HG03575 (cell line): Measurements from ENCODE around the gene DHRS7.

Experiments
- ATAC-seq: cut with Tn5 transposase; IDR thresholded peaks from one replicate; pipeline ENCODE4 v1.9.1; 2021; ENCODE audit not compliant: unreplicated experiment, insufficient number of reproducible peaks, low FRiP score; ENCODE audit errors: extremely low read depth

DHRS7 gene, protein sequence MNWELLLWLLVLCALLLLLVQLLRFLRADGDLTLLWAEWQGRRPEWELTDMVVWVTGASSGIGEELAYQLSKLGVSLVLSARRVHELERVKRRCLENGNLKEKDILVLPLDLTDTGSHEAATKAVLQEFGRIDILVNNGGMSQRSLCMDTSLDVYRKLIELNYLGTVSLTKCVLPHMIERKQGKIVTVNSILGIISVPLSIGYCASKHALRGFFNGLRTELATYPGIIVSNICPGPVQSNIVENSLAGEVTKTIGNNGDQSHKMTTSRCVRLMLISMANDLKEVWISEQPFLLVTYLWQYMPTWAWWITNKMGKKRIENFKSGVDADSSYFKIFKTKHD

DNA sequence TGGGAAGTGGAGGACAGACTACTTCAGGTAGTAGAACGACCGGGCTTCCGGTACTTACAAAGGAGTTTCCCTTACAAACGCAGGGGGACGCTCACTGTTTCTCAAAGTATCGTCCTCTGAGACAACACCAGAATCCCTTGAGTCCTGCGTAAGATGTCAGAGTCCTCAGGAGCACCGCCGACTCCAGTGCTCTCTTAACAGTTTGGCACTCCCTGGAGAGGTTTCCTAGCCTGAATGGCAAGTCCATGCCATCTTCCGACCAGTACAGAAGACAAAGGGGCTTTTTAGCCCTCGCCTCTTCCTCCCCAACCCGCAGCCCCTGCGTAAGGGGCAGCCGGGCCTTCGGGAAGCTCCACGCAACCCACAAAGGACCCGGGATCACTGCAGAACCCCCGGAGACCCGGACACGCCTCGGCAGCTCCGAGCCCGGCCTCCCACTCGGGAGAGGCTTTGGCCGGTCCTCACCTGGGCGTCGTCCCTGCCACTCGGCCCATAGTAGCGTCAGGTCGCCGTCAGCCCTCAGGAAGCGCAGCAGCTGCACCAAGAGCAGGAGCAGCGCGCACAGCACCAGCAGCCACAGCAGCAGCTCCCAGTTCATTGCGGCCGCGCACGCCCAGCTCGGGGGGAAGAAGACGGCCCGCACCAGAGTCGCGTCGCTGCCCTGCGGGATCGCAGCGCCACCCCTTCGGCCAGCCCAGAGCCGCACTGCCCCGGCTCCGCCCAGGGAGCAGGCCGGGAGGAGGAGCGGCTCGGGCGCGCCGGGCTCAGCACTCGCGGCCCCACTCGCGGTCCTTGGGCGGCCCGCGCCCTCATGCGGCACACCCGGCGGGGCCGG, at the start of gene DHRS7:
Gene DHRS7, minus strand, starts transcription at position 687 of the 835 bp plus-strand sequence. Its CDS starts 89 bp downstream, at position 598.
- peak; percentile 34 for ATAC-seq

DNA sequence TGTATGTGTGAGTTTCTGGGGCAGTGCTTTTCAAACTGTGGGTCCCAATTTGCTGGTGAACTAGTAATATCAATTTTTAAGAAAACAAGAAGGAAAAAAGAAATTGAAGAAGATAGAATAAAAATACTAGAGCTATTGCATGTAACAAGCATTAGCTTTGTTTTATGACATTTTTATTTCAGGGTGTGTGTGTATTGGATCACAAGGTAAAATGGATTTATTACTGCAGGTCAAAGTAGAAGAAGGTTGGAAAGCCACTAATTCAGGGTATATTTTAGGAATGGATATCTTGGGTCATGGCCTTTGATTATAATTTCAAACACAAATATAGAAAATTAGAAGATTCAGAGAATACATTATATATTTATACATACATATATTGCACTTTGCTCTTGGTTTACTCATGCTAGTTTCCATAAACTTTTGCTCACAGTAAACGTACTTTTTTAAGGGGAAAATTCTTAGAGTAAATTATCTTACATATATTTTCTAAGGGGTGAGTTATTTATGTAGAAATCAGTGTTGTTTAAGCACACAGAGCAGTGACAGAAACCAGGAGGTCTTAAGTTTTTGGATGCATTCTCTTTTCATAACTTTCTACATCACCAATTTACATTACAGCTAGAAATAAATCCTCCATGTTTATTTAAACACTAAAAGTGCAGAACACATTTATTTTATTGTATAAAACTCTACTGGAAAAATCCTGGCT, 49.4 kb upstream of the DHRS7 start:
- no peak for ATAC-seq

DNA sequence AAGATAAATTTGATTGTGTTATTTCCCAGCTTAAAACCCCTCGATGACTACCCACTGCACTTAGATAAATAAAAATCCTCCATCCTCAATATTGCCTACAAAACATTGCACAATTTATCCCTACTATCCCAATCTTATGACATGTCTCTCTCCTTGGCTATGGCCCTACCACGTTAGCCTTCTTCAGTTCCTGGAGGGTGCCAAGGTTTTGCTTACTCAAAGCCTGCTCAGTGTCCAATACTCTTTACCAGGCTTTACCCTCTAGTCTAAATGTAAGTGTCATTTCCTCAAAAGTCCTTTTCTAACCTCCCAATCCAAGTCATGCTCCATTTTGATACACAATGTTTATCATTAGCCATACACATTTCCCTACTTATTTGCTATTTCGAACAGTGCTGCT, 48.8 kb upstream of the DHRS7 start:
- no peak for ATAC-seq

DNA sequence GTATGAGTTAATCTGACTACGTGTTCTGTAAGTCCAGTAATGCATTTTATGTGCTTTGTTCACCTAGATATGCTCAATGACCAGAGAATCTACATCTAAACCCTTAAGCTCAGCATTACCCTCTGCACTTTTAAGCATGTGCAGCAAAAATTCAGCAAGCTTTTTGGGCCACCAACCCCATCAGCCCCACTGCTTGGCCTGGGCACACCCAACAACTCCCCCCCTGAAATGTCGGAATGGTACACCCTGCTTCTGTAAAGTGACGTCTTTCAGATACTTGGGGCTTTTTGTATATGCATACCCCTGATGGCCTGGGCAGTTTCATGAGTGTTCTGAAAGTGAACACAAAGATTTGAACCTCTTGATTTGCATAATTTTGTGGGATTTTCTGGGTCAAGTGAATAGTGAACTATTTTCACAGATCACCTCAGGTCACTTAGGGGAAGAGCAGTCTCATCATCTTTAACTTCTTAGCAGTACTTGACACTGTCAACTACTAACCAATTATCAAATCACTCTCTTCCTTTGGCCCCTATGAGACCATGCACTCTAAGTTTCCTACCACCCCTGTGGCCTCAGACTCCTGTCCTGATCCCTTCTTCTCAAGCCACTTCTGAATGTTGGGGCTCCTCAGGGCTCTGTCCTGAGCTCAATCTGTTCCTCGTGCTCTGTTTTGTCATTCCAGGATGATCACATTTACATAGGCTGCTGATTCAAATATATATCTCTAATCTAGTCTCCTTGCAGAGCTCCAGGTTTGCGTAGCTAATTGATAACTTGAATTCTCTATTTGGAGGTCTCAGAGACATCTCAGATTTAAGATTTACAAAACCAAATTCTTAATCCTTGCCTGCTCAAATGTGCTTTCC, 47.5 kb upstream of the DHRS7 start:
- ATAC-seq: peak; percentile 91

DNA sequence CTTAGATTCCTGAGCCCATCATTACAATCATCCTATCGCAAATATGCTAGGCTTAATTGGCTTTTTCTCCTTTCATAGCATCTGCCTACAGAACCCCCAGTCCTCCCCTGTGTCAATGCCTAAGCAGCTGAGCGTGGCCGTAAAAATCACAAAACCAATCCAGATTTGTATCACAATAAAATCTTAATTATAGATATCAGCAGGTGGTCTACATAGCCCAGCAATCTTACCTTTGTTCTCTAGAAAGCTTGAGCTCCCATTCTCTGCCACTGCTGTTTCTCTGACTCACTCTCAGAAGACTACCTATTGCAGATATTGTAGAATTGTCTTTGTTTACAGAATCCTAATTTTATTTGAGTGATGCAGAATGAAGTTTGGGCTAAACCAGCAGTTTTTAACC, 46.0 kb upstream of the DHRS7 start:
- no peak for ATAC-seq

DNA sequence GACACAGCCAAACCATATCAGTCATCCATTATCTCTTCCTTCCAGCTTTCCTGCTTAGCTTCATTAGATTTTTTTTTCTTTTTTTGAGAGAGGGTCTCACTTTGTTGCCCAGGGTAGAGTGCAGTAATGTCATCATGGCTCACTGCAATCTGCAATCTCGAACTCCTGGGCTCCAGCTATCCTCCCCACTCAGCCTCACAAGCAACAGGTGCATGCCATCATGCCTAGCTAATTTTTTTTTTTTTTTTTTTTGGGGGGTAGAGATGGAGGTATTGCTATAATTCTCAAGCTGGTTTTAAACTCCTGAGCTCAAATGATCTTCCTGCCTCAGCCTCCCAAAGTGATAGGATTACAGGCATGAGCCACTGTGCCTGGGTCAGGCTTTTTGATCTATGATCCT, 45.5 kb upstream of the DHRS7 start:
- no peak for ATAC-seq

DNA sequence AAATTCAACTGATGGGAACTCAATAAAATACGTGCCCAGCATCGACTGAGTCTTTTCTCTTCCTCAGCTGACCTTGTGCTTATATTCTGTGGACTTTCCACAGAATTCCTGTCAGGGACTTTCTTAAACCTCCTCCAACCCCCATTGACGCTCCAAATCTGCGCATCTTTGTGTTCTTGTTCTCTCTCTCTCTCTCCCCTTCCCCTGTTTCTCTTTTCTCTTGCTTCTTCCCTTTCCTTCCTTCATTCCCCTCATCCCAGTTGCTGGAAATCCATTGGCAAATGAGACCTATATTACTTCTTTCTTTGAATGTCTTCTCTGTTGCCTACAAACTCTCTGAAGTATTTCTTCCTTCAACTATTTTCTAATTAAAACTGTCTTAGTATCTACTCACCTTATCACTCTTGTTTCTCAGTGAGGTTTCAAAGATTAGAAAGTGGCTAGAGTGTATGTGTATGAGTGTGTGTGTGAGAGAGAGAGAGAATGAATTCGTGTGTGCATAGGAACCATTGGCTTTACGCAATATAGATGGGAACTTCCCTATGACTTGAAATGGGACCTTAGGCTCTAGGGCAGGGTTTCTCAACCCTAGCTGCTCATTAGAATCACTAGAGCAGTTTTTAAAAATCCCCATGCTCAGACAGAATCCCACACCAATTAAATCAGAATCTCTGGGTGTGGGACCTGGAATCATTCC, 41.8 kb upstream of the DHRS7 start:
- no peak for ATAC-seq

DNA sequence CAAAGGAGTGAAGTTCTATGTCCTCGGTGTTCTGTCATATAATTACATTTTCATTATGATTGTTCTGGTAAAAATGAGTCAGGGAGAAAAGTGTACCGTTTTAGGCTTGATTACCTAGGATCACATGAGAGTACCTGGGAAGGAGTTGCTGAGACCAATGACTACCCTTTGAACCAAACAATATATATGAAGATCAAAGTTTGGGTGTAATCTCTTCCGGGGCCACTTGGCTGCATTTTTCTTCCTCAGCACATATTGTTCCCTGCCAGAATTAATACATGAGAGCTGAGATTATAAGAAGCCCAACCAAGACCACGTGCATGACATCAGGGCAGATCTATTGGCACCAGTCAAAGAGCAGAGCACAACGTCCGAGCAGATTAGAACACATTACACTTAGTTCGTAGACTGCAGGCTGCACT, 41.1 kb upstream of the DHRS7 start:
- no peak for ATAC-seq

DNA sequence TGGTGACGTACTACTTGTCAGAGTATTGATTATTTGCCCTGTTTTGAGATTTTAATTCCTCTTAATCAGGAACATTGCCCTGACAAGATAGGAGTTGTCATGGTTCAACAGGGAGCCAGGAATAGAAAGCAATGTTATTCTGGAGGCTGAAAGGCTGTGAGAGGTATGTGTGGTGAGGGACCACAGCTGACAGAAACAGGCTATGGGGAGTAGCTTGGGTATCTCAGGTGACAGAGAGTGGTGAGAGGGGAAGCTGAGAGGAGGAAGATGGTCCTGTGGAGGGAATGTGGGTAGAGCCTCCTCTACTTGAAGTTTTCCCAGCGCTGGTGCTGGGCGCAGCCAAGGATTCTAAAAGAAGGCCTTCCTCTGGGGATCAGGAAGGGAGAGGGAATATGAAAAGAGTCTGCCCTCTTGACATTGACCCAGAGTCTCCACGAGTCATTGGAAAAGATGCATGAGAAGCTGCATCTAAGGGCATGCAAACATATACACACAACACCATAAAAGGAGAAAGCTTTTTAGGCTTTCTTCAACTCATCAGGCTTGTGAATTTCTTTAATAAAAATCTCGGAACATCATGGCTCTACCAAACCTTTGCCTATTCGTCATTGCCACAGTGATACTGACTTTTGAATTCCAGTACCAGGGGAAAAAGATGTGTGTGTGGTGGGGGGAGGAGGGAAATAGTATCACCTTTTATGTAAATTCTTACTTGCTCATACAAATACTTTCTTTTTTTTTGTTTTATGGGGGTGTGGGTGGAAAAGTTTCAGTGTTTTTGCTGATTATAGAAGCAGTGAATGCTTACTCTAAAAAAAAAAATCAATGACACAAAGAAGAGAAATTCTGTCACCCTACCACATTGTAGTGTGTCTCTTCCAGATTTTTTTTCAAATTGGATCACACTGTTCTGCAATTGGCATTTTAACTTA, 39.9 kb upstream of the DHRS7 start:
- no peak for ATAC-seq

DNA sequence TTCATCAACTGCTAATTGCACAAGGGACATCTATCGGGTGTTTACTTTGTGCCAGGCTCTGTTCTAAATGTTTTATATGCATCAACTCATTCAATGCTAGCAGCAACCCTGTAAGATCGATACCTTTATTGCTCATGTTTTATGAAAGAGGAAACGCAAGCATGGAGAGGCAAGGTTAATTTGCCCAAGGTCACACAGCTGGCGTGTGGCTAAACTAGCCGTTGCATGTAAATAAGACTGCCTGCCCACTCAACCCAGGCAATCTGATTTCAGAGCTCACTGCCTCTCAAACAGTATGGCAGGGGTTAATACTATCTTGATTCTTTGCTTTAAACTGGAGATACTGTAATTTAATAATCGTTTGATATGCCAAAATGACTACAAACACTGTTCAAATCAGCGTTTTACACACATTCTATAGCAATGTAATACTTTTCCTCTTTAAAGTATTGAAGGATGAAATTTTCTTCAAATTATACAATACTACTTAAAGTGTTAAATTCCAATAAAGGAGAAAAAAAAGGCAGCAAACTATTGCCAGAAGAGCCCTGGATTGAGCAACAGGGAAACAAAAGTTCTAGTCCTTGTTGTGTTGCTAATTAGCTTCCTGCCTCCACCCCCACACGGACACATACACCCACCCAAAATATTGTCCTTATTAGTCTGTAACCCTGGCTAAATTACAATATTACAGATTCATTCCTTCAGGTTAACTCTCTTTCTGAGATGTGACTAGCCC, 39.1 kb upstream of the DHRS7 start:
- peak; percentile 61 for ATAC-seq

DNA sequence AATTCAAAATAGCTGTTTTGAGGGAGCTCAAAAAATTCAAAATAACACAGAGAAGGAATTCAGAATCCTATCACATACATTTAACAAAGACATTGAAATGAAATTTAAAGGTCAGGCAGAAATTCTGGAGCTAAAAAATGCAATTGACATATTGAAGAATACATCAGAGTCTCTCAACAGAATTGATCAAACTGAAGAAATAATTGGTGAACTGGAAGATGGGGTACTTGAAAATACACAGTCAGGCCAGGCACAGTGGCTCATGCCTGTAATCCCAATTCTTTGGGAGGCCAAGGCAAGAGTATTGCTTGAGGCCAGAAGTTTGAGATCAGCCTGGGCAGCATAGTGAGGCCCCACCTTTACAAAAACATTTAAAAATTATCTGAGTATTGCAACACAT, 34.1 kb upstream of the DHRS7 start:
- ATAC-seq: no peak

DNA sequence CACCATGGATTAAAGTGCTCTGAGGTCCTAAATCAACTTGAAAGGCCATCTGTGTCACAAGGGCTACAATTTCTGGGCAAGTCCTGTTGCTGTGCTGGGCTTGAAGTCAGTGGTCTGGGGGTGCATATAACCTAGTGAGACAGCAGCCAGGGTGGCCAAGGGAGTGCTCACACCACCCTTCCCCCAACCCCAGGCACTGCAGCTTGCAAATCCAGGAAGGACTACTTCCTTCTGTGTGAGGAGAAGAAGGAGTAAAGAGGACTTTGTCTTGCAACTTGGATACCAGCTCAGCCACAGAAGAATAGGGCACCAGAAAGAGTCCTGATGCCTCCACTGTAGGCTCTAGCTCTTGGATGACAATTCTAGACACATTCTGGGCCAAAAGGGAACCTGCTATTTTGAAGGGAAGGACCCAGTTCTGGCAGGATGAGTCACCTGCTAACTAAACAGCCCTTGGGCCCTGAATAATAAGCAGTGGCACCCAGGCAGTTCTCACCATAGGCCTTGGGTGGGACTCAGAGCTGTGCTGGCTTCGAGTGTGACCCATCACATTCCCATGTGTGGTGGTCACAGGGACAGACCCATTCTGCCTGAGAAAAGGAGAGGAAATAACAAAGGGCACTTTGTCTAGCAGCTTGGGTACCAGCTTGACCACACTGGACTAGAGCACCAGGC, 32.6 kb upstream of the DHRS7 start:
- no peak for ATAC-seq

DNA sequence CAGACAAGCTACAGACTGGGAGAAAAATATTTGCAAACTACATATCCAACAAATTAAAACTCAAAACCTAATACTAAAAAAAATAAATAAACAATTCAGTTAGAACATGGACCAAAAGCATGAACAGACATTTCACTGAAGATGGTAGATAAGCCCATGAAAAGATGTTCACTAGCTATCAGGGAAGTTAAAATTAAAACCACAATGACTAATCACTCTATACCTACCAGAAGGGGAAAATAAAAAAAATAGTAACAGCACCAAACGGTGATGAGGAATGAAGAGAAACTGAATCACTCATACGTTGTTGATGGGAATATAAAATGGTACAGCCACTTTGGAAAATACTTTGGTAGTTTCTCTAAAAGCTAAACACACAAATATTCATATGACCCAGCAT, 31.1 kb upstream of the DHRS7 start:
- ATAC-seq: no peak

DNA sequence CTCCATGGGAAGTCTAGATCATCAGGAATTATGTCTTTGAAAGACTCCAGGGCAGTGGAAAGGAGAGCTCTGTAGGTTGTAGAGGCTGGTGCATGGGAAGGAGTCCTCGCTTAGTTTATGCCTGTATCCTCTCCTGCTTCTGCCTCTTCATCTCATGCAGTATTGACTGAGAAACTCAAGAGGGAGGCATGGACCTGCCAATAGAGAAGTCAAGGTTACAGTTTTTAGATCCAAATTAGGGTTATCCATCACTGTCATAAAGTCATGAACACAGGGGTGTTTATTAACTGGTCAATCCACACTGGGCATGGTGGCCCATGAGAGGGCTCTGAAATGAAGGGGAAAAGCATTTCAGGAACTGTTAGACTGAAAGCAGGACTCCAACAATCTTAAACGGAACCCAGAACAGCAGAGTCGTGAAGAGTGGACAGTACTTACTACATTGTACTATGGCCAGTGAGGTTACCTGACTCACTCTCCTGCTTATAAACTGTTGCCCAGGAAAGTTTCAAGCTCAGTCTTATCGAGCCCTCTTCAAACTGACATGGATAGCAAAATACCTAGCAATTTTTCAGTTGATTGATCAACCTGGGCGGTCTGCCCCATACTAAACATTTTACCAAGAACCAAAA, 30.1 kb upstream of the DHRS7 start:
- no peak for ATAC-seq

DNA sequence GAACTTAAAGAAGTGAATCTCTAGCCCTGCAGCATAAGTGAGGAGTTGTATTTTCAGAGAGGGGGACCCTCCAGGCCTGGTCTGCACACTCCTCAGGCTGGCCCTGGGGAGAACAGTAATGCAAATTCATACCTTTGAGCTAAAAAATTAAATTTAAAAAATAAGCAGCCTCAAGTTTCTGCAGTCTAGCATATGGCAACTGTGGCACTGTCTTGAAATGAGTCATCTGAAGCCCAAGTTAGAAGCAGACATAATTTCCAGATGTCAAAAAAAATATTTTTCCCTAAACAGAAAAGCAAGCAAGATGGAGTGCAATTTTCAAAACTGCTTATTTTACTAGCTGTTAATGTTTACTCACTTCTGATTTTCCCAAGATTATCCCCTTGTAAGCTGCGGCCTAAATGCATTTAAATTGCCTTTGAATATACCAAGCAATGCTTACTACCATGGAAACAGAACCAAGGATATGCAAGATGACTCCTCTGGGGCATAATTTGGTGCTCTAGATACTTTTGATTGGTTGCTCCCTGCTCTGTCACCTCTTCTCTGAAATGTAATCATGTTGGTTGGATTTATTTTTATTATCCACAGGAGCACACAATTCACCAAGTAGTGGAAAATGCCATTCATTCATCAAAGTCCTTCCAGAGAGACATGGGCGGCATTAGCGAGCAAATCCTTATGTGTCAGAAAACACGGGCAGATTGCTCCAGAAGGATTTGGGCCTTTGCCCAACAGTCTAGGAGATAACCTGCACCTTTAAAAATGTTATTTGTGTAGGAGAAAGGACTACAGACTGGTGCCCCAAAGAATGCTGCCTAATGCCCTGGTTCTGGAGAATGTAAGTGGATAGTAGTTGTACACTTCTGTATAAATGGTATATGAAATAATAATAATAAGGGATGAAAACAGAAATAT, 25.0 kb upstream of the DHRS7 start:
- no peak for ATAC-seq
